GM23338 (cell line): ENCODE measurements around the gene C20orf204. TPM values are rescaled to one million over a fixed set of nuclear protein-coding genes. Genes with fewer than 3 reads are reported as not detected.

Experiments
- ATAC-seq: fragments of 200-7000 bp; cut with Tn5 transposase; 3 replicates; pipeline ENCODE4 v1.9.1; 2020
- DNase-seq: peaks from one replicate; pipeline ENCODE4 v3.0.0-alpha.2; 2015; ENCODE audit warnings: low spot score
- H2AFZ ChIP-seq: fragments of 200-600 bp; sonication (generic); 2 replicates; pipeline ENCODE4 v1.8.0; 2016; ENCODE audit warnings: antibody characterized with exemption, mild to moderate bottlenecking, moderate library complexity
- H3F3A ChIP-seq: fragments of 200-600 bp; sonication (generic); replicated peaks from 2 replicates; pipeline ENCODE4 v1.8.0; 2017; ENCODE audit warnings: antibody characterized with exemption, mixed run types, low read depth
- H3K27ac ChIP-seq: fragments of 200-600 bp; sonication (generic); 2 replicates; pipeline ENCODE4 v1.6.1; 2016; ENCODE audit warnings: low read depth
- H3K27me3 ChIP-seq: fragments of 200-600 bp; sonication (generic); 2 replicates; pipeline ENCODE4 v1.8.0; 2016; ENCODE audit warnings: mild to moderate bottlenecking, mixed run types, moderate library complexity; ENCODE audit not compliant: insufficient read depth
- H3K36me3 ChIP-seq: fragments of 200-600 bp; sonication (generic); 2 replicates; pipeline ENCODE4 v1.8.0; 2016; ENCODE audit warnings: mild to moderate bottlenecking; ENCODE audit not compliant: insufficient read depth
- H3K4me1 ChIP-seq: fragments of 200-600 bp; sonication (generic); 2 replicates; pipeline ENCODE4 v1.8.0; 2016; ENCODE audit warnings: mild to moderate bottlenecking, moderate library complexity; ENCODE audit not compliant: insufficient read depth
- H3K4me2 ChIP-seq: fragments of 200-600 bp; sonication (generic); 2 replicates; pipeline ENCODE4 v1.7.1; 2017; ENCODE audit warnings: mixed run types
- H3K4me3 ChIP-seq: fragments of 200-600 bp; sonication (generic); 2 replicates; pipeline ENCODE4 v1.6.1; 2016; ENCODE audit warnings: mixed run types
- H3K79me2 ChIP-seq: fragments of 200-600 bp; sonication (generic); replicated peaks from 2 replicates; pipeline ENCODE4 v1.8.0; 2017; ENCODE audit warnings: mild to moderate bottlenecking; ENCODE audit not compliant: insufficient read depth
- H3K9me2 ChIP-seq: fragments of 200-600 bp; sonication (generic); 2 replicates; pipeline ENCODE4 v1.8.0; 2017; ENCODE audit not compliant: insufficient read depth
- H4K20me1 ChIP-seq: fragments of 200-600 bp; sonication (generic); replicated peaks from 2 replicates; pipeline ENCODE4 v1.8.0; 2017; ENCODE audit warnings: mild to moderate bottlenecking; ENCODE audit not compliant: insufficient read depth
- H3K27ac Mint-ChIP-seq: 2 replicates; pipeline ENCODE4 v1.8.0; 2020; ENCODE audit warnings: inconsistent platforms, mild to moderate bottlenecking, moderate library complexity, mixed read lengths
- H3K27me3 Mint-ChIP-seq: 3 replicates; pipeline ENCODE4 v1.8.0; 2022; ENCODE audit warnings: low read depth, mild to moderate bottlenecking, moderate library complexity, mixed read lengths, inconsistent platforms; ENCODE audit not compliant: insufficient read depth, poor library complexity
- H3K36me3 Mint-ChIP-seq: 3 replicates; pipeline ENCODE4 v1.8.0; 2021; ENCODE audit warnings: low read depth, mild to moderate bottlenecking, inconsistent platforms, moderate library complexity, mixed read lengths
- H3K4me1 Mint-ChIP-seq: 3 replicates; pipeline ENCODE4 v1.8.0; 2020; ENCODE audit warnings: mild to moderate bottlenecking, inconsistent platforms, mixed read lengths
- H3K4me3 Mint-ChIP-seq: 3 replicates; pipeline ENCODE4 v1.8.0; 2021; ENCODE audit warnings: moderate library complexity, mild to moderate bottlenecking, inconsistent platforms, mixed read lengths
- H3K9me3 Mint-ChIP-seq: 3 replicates; pipeline ENCODE4 v1.8.0; 2020; ENCODE audit warnings: moderate library complexity, mild to moderate bottlenecking, inconsistent platforms, mixed read lengths
- CREB1 ChIP-seq: fragments of 250-450 bp; sonication (Bioruptor Pico); IDR thresholded peaks from 2 replicates; pipeline ENCODE4 v1.5.0; 2020; ENCODE audit warnings: low read depth, mild to moderate bottlenecking, moderate library complexity
- EZH2 ChIP-seq: fragments of 200-600 bp; sonication (generic); IDR thresholded peaks from one replicate; pipeline ENCODE4 v1.8.0; 2017; ENCODE audit warnings: antibody characterized with exemption, mild to moderate bottlenecking, low read depth; ENCODE audit not compliant: unreplicated experiment
- EZH2phosphoT487 ChIP-seq: fragments of 200-600 bp; sonication (generic); IDR thresholded peaks from one replicate; pipeline ENCODE4 v1.8.1; 2018; ENCODE audit warnings: antibody characterized with exemption; ENCODE audit not compliant: unreplicated experiment
- JUNB ChIP-seq: IDR thresholded peaks from one replicate; pipeline ENCODE4 v1.6.1; 2016; ENCODE audit warnings: antibody characterized with exemption; ENCODE audit not compliant: unreplicated experiment
- NANOG ChIP-seq: IDR thresholded peaks from 2 replicates; pipeline ENCODE4 v1.6.1; 2016; ENCODE audit warnings: antibody characterized with exemption, borderline replicate concordance
- POLR2AphosphoS5 ChIP-seq: IDR thresholded peaks from 2 replicates; pipeline ENCODE4 v1.6.1; 2016; ENCODE audit warnings: antibody characterized with exemption, low read depth
- REST ChIP-seq: IDR thresholded peaks from one replicate; pipeline ENCODE4 v1.6.1; 2018; ENCODE audit warnings: antibody characterized with exemption; ENCODE audit not compliant: unreplicated experiment
- STAT1 ChIP-seq: IDR thresholded peaks from one replicate; pipeline ENCODE4 v1.6.1; 2016; ENCODE audit warnings: antibody characterized with exemption; ENCODE audit not compliant: unreplicated experiment
- ZNF114 ChIP-seq: fragments of 250-450 bp; sonication (Bioruptor Pico); IDR thresholded peaks from 2 replicates; pipeline ENCODE4 v1.5.0; 2020; ENCODE audit warnings: mild to moderate bottlenecking, moderate library complexity
- ZNF331 ChIP-seq: fragments of 250-450 bp; sonication (Bioruptor Pico); IDR thresholded peaks from 2 replicates; pipeline ENCODE4 v1.5.0; 2020; ENCODE audit warnings: low read depth, mild to moderate bottlenecking, moderate library complexity
- ZNF462 ChIP-seq: fragments of 250-450 bp; sonication (Bioruptor Pico); IDR thresholded peaks from 2 replicates; pipeline ENCODE4 v1.5.0; 2020; ENCODE audit warnings: mild to moderate bottlenecking, moderate library complexity
- polyA plus RNA-seq: library from polyadenylated mRNA; unstranded; fragments of >200 nt; fragmentation: Nextera tagmentation; extraction: Ambion mirVana; gene quantifications from 2 replicates; pipeline ENCODE4 v1.2.1, GENCODE V29; 2016
- total RNA-seq: library from RNA; depleted of rRNA; stranded (reverse); fragments of >200 nt; shearing (Covaris generic); gene quantifications from 2 replicates; pipeline ENCODE4 v1.2.3, GENCODE V29; 2014
- TF ChIP-seq, protein P1 (sequence below), 2 experiments: fragments of 200-600 bp in 1 of 2; sonication (generic) in 1 of 2; conservative IDR thresholded peaks; 2 replicates each; pipeline versions ENCODE4 v1.5.1 to v1.6.1; 2016 to 2017; ENCODE audit warnings: antibody characterized with exemption in 2 of 2, low read depth in 2 of 2, mild to moderate bottlenecking in 2 of 2, moderate library complexity in 1 of 2
- TF ChIP-seq, protein P2 (sequence below): IDR thresholded peaks from 2 replicates; pipeline ENCODE4 v1.6.1; 2016; ENCODE audit warnings: antibody characterized with exemption

The C20orf204 gene
- total and polyA plus RNA-seq, 2 experiments from 2014 or later, result 0.73 to 0.82 TPM

GRCh38 chr20:64074963-64075362 lies 39.0 kb downstream of the C20orf204 start:
- Histone ChIP-seq H2AFZ (no peak overlapping the region), H3K4me3 (no peak overlapping the region), H3K27me3 (no peaks in the 10 kb centered on the region; the same call in 1 of the 2 replicates), H3K4me1 (peaks cover 11% of the 10 kb centered on the region; the same call in 1 of the 2 replicates), H3K79me2 (no peaks in the 10 kb centered on the region), H3K36me3 (no peaks in the 10 kb centered on the region), H4K20me1 (no peaks in the 10 kb centered on the region), H3K9me2 (no peaks in the 10 kb centered on the region), H3K27ac (no peak overlapping the region), H3F3A (no peaks in the 10 kb centered on the region), H3K4me2 (no peak overlapping the region)
- DNase-seq (no peak), ATAC-seq (no peak)
- H3K4me3 Mint-ChIP-seq, result no peak overlapping the region
- TF ChIP-seq, protein P1, sequence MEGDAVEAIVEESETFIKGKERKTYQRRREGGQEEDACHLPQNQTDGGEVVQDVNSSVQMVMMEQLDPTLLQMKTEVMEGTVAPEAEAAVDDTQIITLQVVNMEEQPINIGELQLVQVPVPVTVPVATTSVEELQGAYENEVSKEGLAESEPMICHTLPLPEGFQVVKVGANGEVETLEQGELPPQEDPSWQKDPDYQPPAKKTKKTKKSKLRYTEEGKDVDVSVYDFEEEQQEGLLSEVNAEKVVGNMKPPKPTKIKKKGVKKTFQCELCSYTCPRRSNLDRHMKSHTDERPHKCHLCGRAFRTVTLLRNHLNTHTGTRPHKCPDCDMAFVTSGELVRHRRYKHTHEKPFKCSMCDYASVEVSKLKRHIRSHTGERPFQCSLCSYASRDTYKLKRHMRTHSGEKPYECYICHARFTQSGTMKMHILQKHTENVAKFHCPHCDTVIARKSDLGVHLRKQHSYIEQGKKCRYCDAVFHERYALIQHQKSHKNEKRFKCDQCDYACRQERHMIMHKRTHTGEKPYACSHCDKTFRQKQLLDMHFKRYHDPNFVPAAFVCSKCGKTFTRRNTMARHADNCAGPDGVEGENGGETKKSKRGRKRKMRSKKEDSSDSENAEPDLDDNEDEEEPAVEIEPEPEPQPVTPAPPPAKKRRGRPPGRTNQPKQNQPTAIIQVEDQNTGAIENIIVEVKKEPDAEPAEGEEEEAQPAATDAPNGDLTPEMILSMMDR (conservative IDR thresholded peaks at IDR 0.05; ENCODE audit: low read depth in 2 of 2), result no peak
- TF ChIP-seq NANOG (no peak), JUNB (no peak), ZNF462 (no peak), ZNF331 (CRISPR knock-in tag) (no peak), REST (no peak), POLR2AphosphoS5 (no peak), EZH2 (no peak), STAT1 (no peak), CREB1 (CRISPR knock-in tag) (no peak), EZH2phosphoT487 (no peak), ZNF114 (CRISPR knock-in tag) (no peak)
- TF ChIP-seq, protein P2, sequence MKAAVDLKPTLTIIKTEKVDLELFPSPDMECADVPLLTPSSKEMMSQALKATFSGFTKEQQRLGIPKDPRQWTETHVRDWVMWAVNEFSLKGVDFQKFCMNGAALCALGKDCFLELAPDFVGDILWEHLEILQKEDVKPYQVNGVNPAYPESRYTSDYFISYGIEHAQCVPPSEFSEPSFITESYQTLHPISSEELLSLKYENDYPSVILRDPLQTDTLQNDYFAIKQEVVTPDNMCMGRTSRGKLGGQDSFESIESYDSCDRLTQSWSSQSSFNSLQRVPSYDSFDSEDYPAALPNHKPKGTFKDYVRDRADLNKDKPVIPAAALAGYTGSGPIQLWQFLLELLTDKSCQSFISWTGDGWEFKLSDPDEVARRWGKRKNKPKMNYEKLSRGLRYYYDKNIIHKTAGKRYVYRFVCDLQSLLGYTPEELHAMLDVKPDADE, result no peak
- peaks cover 6% of the 10 kb centered on the region for H3K27me3 Mint-ChIP-seq
- no peaks in the 10 kb centered on the region for H3K9me3 Mint-ChIP-seq
- peaks cover 2% of the 10 kb centered on the region; the same call in 1 of the 3 replicates for H3K36me3 Mint-ChIP-seq
- H3K27ac Mint-ChIP-seq, result no peak overlapping the region
- H3K4me1 Mint-ChIP-seq, result peaks cover 9% of the 10 kb centered on the region; the same call in 2 of the 3 replicates
